Esophagus muscularis mucosa (tissue), 4 donors: ENCODE data around the gene PRKAR2A. TPM values are rescaled to one million over a fixed set of nuclear protein-coding genes. Genes with fewer than 3 reads are reported as not detected.
A peak's percentile ranks its signal among the peaks of the same experiment; 100 is the strongest.

ENCODE experiments used
- DNase-seq: peaks from one replicate; pipeline ENCODE4 v3.0.0-alpha.2; 2017; ENCODE audit errors: extremely low spot score
- H3K27ac ChIP-seq, 4 donors: fragments of 200-600 bp; sonication (generic); replicated peaks in 1 of 4; 1 replicate in 3 of 4; 2 replicates in 1 of 4; pipeline ENCODE4 v1.5.1; 2016 to 2019; ENCODE audit warnings: mild to moderate bottlenecking in 1 of 4
- H3K27me3 ChIP-seq, 4 donors: fragments of 200-600 bp; sonication (generic); one replicate each; pipeline versions ENCODE4 v1.5.1 to v1.6.0; 2016 to 2019
- H3K36me3 ChIP-seq, 4 donors: fragments of 200-600 bp; sonication (generic); one replicate each; pipeline ENCODE4 v1.5.1; 2016 to 2019
- H3K4me1 ChIP-seq, 4 donors: fragments of 200-600 bp; sonication (generic); one replicate each; pipeline ENCODE4 v1.5.1; 2016 to 2019
- H3K4me3 ChIP-seq, 4 donors: fragments of 200-600 bp; sonication (generic); 1 replicate in 2 of 4; 2 replicates in 2 of 4; pipeline ENCODE4 v1.5.1; 2016 to 2019; ENCODE audit warnings: mild to moderate bottlenecking in 4 of 4, moderate library complexity in 1 of 4
- H3K9me3 ChIP-seq, 4 donors: fragments of 200-600 bp; sonication (generic); 1 replicate in 3 of 4; 2 replicates in 1 of 4; pipeline ENCODE4 v1.5.1; 2016 to 2019
- CTCF ChIP-seq, 3 experiments: fragments of 200-600 bp in 2 of 3; fragments of 450-650 bp in 1 of 3; sonication (generic) in 2 of 3; IDR thresholded peaks; one replicate each; pipeline ENCODE4 v1.5.1; 2017 to 2019; ENCODE audit warnings: antibody characterized with exemption in 3 of 3, mild to moderate bottlenecking in 2 of 3, moderate library complexity in 1 of 3
- EP300 ChIP-seq: sonication (generic); formaldehyde crosslinking; IDR thresholded peaks from one replicate; pipeline ENCODE4 v1.6.1; 2017; ENCODE audit warnings: antibody characterized with exemption
- POLR2A ChIP-seq: fragments of 450-650 bp; IDR thresholded peaks from one replicate; pipeline ENCODE4 v1.6.1; 2017; ENCODE audit warnings: antibody characterized with exemption, moderate library complexity, mild to moderate bottlenecking, low read depth
- POLR2AphosphoS5 ChIP-seq, 2 donors: sonication (generic); formaldehyde crosslinking; IDR thresholded peaks; one replicate each; pipeline ENCODE4 v1.6.1; 2017; ENCODE audit warnings: antibody characterized with exemption in 2 of 2
- intact Hi-C: fragments of 100-400 bp; cut with DNase I; formaldehyde crosslinking; loops from one replicate; pipeline ENCODE4 v1.15.1; 2023
- total RNA-seq, 4 donors: library from RNA; depleted of rRNA; stranded (reverse); fragments of >200 nt; gene quantifications; one replicate each; pipeline versions ENCODE4 v1.1.0 to v1.2.1, GENCODE V29; 2016

PRKAR2A gene
- total RNA-seq, 4 donors from 2014 or later: 30.7 to 43.3 (median 34.2) TPM

GRCh38 chr3:48696601-48697000 lies 151.1 kb downstream of the PRKAR2A start:
- H3K27me3 ChIP-seq: no peaks in the 10 kb centered on the region
- H3K9me3 ChIP-seq: no peaks in the 10 kb centered on the region
- TF ChIP-seq POLR2A (no peak), POLR2AphosphoS5 (IDR thresholded peaks at IDR 0.05) (no peak), CTCF (IDR thresholded peaks at IDR 0.05) (no peak), EP300 (no peak)
- peaks cover 22 to 71% (median 57%) of the 10 kb centered on the region in 4 donors for H3K36me3 ChIP-seq
- intact Hi-C loops: no loop called here
- H3K27ac ChIP-seq: peak overlapping the region in 2 of 4 donors; percentile 79 to 86
- DNase-seq: no peak
- H3K4me1 ChIP-seq: peaks cover 42 to 67% (median 49%) of the 10 kb centered on the region in 4 donors
- no peak overlapping the region for H3K4me3 ChIP-seq

Other genes starting within 250 kb of the PRKAR2A start
- gene UQCRC1, start 238.2 kb downstream of the PRKAR2A start, total RNA-seq: 100 to 1,000 TPM; 265 to 340 (median 295) TPM
- not detected for gene TMEM89, start 226.1 kb downstream of the PRKAR2A start, total RNA-seq
- 10 to 100 TPM in 2 of 4 donors, 1 to 10 TPM in 2; 6.1 to 11.7 (median 8.8) TPM for gene SLC26A6, start 212.4 kb downstream of the PRKAR2A start, total RNA-seq
- 1 to 10 TPM in 1 of 4 donors, under 1 TPM in 3; 0.33 to 1.3 (median 0.63) TPM for gene CELSR3, start 185.0 kb downstream of the PRKAR2A start, total RNA-seq
- gene NCKIPSD, start 162.0 kb downstream of the PRKAR2A start, total RNA-seq: 10 to 100 TPM; 18.9 to 34.7 (median 29.1) TPM
- gene IP6K2, start 130.7 kb downstream of the PRKAR2A start, total RNA-seq: 10 to 100 TPM; 31.0 to 57.5 (median 41.2) TPM
- gene SLC25A20, start 51.0 kb upstream of the PRKAR2A start, total RNA-seq: 10 to 100 TPM; 13.3 to 34.6 (median 21.8) TPM
- gene ARIH2, start 71.0 kb upstream of the PRKAR2A start, total RNA-seq: 100 to 1,000 TPM in 1 of 4 donors, 10 to 100 TPM in 3; 78.9 to 109 (median 97.5) TPM
- 10 to 100 TPM; 25.3 to 46.4 (median 35.2) TPM for gene P4HTM, start 142.4 kb upstream of the PRKAR2A start, total RNA-seq
- gene WDR6, start 159.5 kb upstream of the PRKAR2A start, total RNA-seq: 100 to 1,000 TPM in 1 of 4 donors, 10 to 100 TPM in 3; 77.2 to 101 (median 89.0) TPM
- 10 to 100 TPM; 12.4 to 31.5 (median 20.1) TPM for gene DALRD3, start 170.7 kb upstream of the PRKAR2A start, total RNA-seq
- 100 to 1,000 TPM in 3 of 4 donors, 10 to 100 TPM in 1; 90.9 to 142 (median 116) TPM for gene NDUFAF3, start 174.2 kb upstream of the PRKAR2A start, total RNA-seq
- gene IMPDH2, start 181.5 kb upstream of the PRKAR2A start, total RNA-seq: 100 to 1,000 TPM in 3 of 4 donors, 10 to 100 TPM in 1; 71.0 to 174 (median 123) TPM
- gene QRICH1, start 246.2 kb upstream of the PRKAR2A start, total RNA-seq: 100 to 1,000 TPM in 1 of 4 donors, 10 to 100 TPM in 3; 81.8 to 228 (median 91.2) TPM